ENCODE data around the gene AMT. TPM values are rescaled to one million over a fixed set of nuclear protein-coding genes. Genes with fewer than 3 reads are reported as not detected.

The AMT gene
- total RNA-seq, 4 donors from 2014 or later: 1.8 to 9.3 (median 5.4) TPM

- intact Hi-C loops (cut with DNase I; ENCODE audit: low total_unique reads): no loop called here
- H3K4me3 ChIP-seq (ENCODE audit: low read depth, poor library complexity, severe bottlenecking): no peak overlapping the region
- DNase-seq (ENCODE audit: low spot score in 2 of 2): no peak
- WGBS, 2 donors: 77 to 79% methylated on average over 2 of the region's 2 CpGs
- TF ChIP-seq POLR2A (IDR thresholded peaks at IDR 0.05) (no peak), CTCF (IDR thresholded peaks at IDR 0.05) (no peak)
Observed at GRCh38 chr3:49460188-49460890, 38.1 kb upstream of the AMT start.

- TF ChIP-seq CTCF (IDR thresholded peaks at IDR 0.05) (no peak), POLR2A (IDR thresholded peaks at IDR 0.05) (no peak)
Observed at GRCh38 chr3:49456466-49456865, 34.2 kb upstream of the AMT start.

GRCh38 chr3:49454898-49455681 lies 32.8 kb upstream of the AMT start:
- no peak for DNase-seq (ENCODE audit: low spot score in 2 of 2)
- TF ChIP-seq CTCF (IDR thresholded peaks at IDR 0.05) (no peak), POLR2A (IDR thresholded peaks at IDR 0.05) (no peak)
- no peak overlapping the region for H3K4me3 ChIP-seq (ENCODE audit: low read depth, poor library complexity, severe bottlenecking)
- intact Hi-C loops (cut with DNase I; ENCODE audit: low total_unique reads): loop anchor here (10.0 kb wide), 1 partner anchor 470 kb away; no protein-coding TSS in a partner anchor
- WGBS, 2 donors: 53 to 57% methylated on average over 3 of the region's 3 CpGs

More at GRCh38 chr3:49456466-49456865, 34.2 kb upstream of the AMT start:
- no peak for DNase-seq (ENCODE audit: low spot score in 2 of 2)
- intact Hi-C loops (cut with DNase I; ENCODE audit: low total_unique reads): loop anchor here (10.0 kb wide), 1 partner anchor 472 kb away; no protein-coding TSS in a partner anchor
- no peak overlapping the region for H3K4me3 ChIP-seq (ENCODE audit: low read depth, poor library complexity, severe bottlenecking)
- 93 to 95% methylated on average over 3 of the region's 3 CpGs for WGBS, 2 donors

GRCh38 chr3:49454458-49454857 lies 32.2 kb upstream of the AMT start:
- intact Hi-C loops (cut with DNase I; ENCODE audit: low total_unique reads): loop anchor here (10.0 kb wide), 1 partner anchor 470 kb away; no protein-coding TSS in a partner anchor
- WGBS, 2 donors: 93 to 98% methylated on average over 2 of the region's 2 CpGs
- no peak for DNase-seq (ENCODE audit: low spot score in 2 of 2)
- no peak overlapping the region for H3K4me3 ChIP-seq (ENCODE audit: low read depth, poor library complexity, severe bottlenecking)
- no peak for TF ChIP-seq CTCF (IDR thresholded peaks at IDR 0.05)
- TF ChIP-seq POLR2A (IDR thresholded peaks at IDR 0.05): no peak

GRCh38 chr3:49453621-49454020 lies 31.3 kb upstream of the AMT start:
- TF ChIP-seq CTCF (IDR thresholded peaks at IDR 0.05) (no peak), POLR2A (IDR thresholded peaks at IDR 0.05) (no peak)
- WGBS, 2 donors: 93 to 97% methylated on average over 4 of the region's 4 CpGs
- no peak overlapping the region for H3K4me3 ChIP-seq (ENCODE audit: low read depth, poor library complexity, severe bottlenecking)
- intact Hi-C loops (cut with DNase I; ENCODE audit: low total_unique reads): loop anchor here (10.0 kb wide), 1 partner anchor 469 kb away; no protein-coding TSS in a partner anchor
- DNase-seq (ENCODE audit: low spot score in 2 of 2): no peak

Measured in lower leg skin (tissue), 4 donors.